Measurements from ENCODE around the gene SLC25A25. TPM values are rescaled to one million over a fixed set of nuclear protein-coding genes. Genes with fewer than 3 reads are reported as not detected.
"Not testable (repeated sequence)": the region's sequence is repeated elsewhere in the genome, so short reads cannot be mapped to it uniquely, and the experiment has no call there.

SLC25A25 gene
- total RNA-seq, 1 experiment from 2014 or later: 29.3 TPM

GRCh38 chr9:128124873-128125579 lies 57.0 kb downstream of the SLC25A25 start:
- H3K4me1 ChIP-seq: no peaks in the 10 kb centered on the region
- DNase-seq: peak; percentile 60 to 68
- no peaks in the 10 kb centered on the region for H3K9me3 ChIP-seq (replicated peaks)
- no peak overlapping the region for H3K27ac ChIP-seq
- no peak overlapping the region for H3K4me3 ChIP-seq
- H3K36me3 ChIP-seq: peaks cover 13% of the 10 kb centered on the region
- no peaks in the 10 kb centered on the region for H3K27me3 ChIP-seq

- Histone ChIP-seq H3K9me3 (replicated peaks) (no peaks in the 10 kb centered on the region), H3K27me3 (no peaks in the 10 kb centered on the region), H3K4me1 (no peaks in the 10 kb centered on the region), H3K27ac (no peak overlapping the region), H3K4me3 (no peak overlapping the region), H3K36me3 (peaks cover 13% of the 10 kb centered on the region)
- DNase-seq: no peak
Measured at GRCh38 chr9:128125580-128126354, 57.7 kb downstream of the SLC25A25 start.

GRCh38 chr9:128127568-128127989 lies 59.5 kb downstream of the SLC25A25 start, which contains the start of gene PTGES2:
PTGES2 (minus strand) TSS chr9:128127729; CDS start chr9:128127717, 12 bp downstream.
- DNase-seq: peak; percentile 84 to 89
- Histone ChIP-seq H3K4me3 (peak within 1 kb of the TSS; percentile 93), H3K9me3 (replicated peaks) (no peaks in the 10 kb centered on the region), H3K27me3 (no peaks in the 10 kb centered on the region), H3K4me1 (peaks cover 5% of the 10 kb centered on the region), H3K27ac (peak within 1 kb of the TSS; percentile 97), H3K36me3 (peaks cover 9% of the 10 kb centered on the region; the same call in 1 of the 2 replicates)

- H3K27ac ChIP-seq: peak overlapping the region; percentile 97
- peaks cover 9% of the 10 kb centered on the region; the same call in 1 of the 2 replicates for H3K36me3 ChIP-seq
- H3K4me1 ChIP-seq: peaks cover 5% of the 10 kb centered on the region
- no peaks in the 10 kb centered on the region for H3K27me3 ChIP-seq
- H3K4me3 ChIP-seq: peak overlapping the region; percentile 93
- peak; percentile 89 to 96 for DNase-seq
- no peaks in the 10 kb centered on the region; the same call in 1 of the 2 replicates for H3K9me3 ChIP-seq (replicated peaks)
Measured at GRCh38 chr9:128127990-128128835, 60.2 kb downstream of the SLC25A25 start.

- H3K4me3 ChIP-seq: peak overlapping the region; percentile 93
- peaks cover 5% of the 10 kb centered on the region for H3K4me1 ChIP-seq
- H3K27me3 ChIP-seq: no peaks in the 10 kb centered on the region
- H3K36me3 ChIP-seq: peaks cover 9% of the 10 kb centered on the region; the same call in 1 of the 2 replicates
- H3K9me3 ChIP-seq (replicated peaks): no peaks in the 10 kb centered on the region; the same call in 1 of the 2 replicates
- no peak overlapping the region for H3K27ac ChIP-seq
- DNase-seq: no peak
Measured at GRCh38 chr9:128128836-128129590, 61.0 kb downstream of the SLC25A25 start.

GRCh38 chr9:128129976-128130590 lies 62.1 kb downstream of the SLC25A25 start:
- not testable (repeated sequence) for H3K27me3 ChIP-seq; H3K9me3 ChIP-seq (replicated peaks); H3K4me3 ChIP-seq; H3K27ac ChIP-seq; H3K4me1 ChIP-seq; H3K36me3 ChIP-seq
- peak in 1 of 2 experiments; percentile 59 for DNase-seq

- not testable (repeated sequence) for DNase-seq; H3K9me3 ChIP-seq (replicated peaks)
Measured at GRCh38 chr9:128130651-128131050, 62.6 kb downstream of the SLC25A25 start.

GRCh38 chr9:128131346-128131745 lies 63.3 kb downstream of the SLC25A25 start:
- not testable (repeated sequence) for H3K36me3 ChIP-seq; H3K27me3 ChIP-seq; H3K27ac ChIP-seq; H3K9me3 ChIP-seq (replicated peaks); H3K4me3 ChIP-seq; H3K4me1 ChIP-seq; DNase-seq

More at GRCh38 chr9:128130651-128131050, 62.6 kb downstream of the SLC25A25 start:
- H3K4me3 ChIP-seq, H3K27ac ChIP-seq, H3K36me3 ChIP-seq, H3K27me3 ChIP-seq, H3K4me1 ChIP-seq: not testable (repeated sequence)

- DNase-seq: peak in 1 of 2 experiments; percentile 55
- H3K4me1 ChIP-seq; H3K27me3 ChIP-seq; H3K9me3 ChIP-seq (replicated peaks); H3K36me3 ChIP-seq; H3K27ac ChIP-seq: not testable (repeated sequence)
- H3K4me3 ChIP-seq: peak overlapping the region; percentile 7; the same call in 1 of the 2 replicates
Measured at GRCh38 chr9:128132139-128132538, 64.1 kb downstream of the SLC25A25 start.

- not testable (repeated sequence) for H3K9me3 ChIP-seq (replicated peaks); DNase-seq; H3K4me3 ChIP-seq; H3K27ac ChIP-seq; H3K4me1 ChIP-seq; H3K27me3 ChIP-seq; H3K36me3 ChIP-seq
Measured at GRCh38 chr9:128135561-128135960, 67.5 kb downstream of the SLC25A25 start.

- no peak overlapping the region for H3K27ac ChIP-seq
- no peaks in the 10 kb centered on the region for H3K27me3 ChIP-seq
- H3K9me3 ChIP-seq (replicated peaks): no peaks in the 10 kb centered on the region; the same call in 1 of the 2 replicates
- peaks cover 5% of the 10 kb centered on the region for H3K4me1 ChIP-seq
- DNase-seq: no peak
- no peaks in the 10 kb centered on the region for H3K36me3 ChIP-seq
- no peak overlapping the region for H3K4me3 ChIP-seq
Measured at GRCh38 chr9:128136816-128137793, 69.1 kb downstream of the SLC25A25 start.

- H3K27ac ChIP-seq: no peak overlapping the region
- H3K4me3 ChIP-seq: no peak overlapping the region
- peaks cover 5% of the 10 kb centered on the region; the same call in 1 of the 2 replicates for H3K4me1 ChIP-seq
- H3K9me3 ChIP-seq (replicated peaks): no peaks in the 10 kb centered on the region; the same call in 1 of the 2 replicates
- H3K36me3 ChIP-seq: no peaks in the 10 kb centered on the region
- DNase-seq: peak; percentile 57 to 61
- no peaks in the 10 kb centered on the region for H3K27me3 ChIP-seq
Measured at GRCh38 chr9:128138001-128138400, 70.0 kb downstream of the SLC25A25 start.

Data from SJCRH30 (cell line).